ENCODE results near the gene CIC. TPM values are rescaled to one million over a fixed set of nuclear protein-coding genes. Genes with fewer than 3 reads are reported as not detected.
A peak's percentile ranks its signal among the peaks of the same experiment; 100 is the strongest.

Gene CIC
- total RNA-seq, 2 donors from 2014 or later: 47.8 to 54.6 TPM

GRCh38 chr19:42293948-42294347, 24.9 kb downstream of the CIC start:
- no peak overlapping the region for H3K4me3 ChIP-seq
- intact Hi-C loops (cut with DNase I): no loop called here
- no peak overlapping the region for H3K9ac ChIP-seq (ENCODE audit: low read depth in 2 of 2, low read length in 2 of 2)
- H3K27me3 ChIP-seq: no peaks in the 10 kb centered on the region
- no peaks in the 10 kb centered on the region for H3K4me1 ChIP-seq
- peaks cover 14% of the 10 kb centered on the region for H3K36me3 ChIP-seq
- DNase-seq: no peak
- no peaks in the 10 kb centered on the region for H3K9me3 ChIP-seq
- no peak overlapping the region for H3K27ac ChIP-seq
- TF ChIP-seq, protein P1, sequence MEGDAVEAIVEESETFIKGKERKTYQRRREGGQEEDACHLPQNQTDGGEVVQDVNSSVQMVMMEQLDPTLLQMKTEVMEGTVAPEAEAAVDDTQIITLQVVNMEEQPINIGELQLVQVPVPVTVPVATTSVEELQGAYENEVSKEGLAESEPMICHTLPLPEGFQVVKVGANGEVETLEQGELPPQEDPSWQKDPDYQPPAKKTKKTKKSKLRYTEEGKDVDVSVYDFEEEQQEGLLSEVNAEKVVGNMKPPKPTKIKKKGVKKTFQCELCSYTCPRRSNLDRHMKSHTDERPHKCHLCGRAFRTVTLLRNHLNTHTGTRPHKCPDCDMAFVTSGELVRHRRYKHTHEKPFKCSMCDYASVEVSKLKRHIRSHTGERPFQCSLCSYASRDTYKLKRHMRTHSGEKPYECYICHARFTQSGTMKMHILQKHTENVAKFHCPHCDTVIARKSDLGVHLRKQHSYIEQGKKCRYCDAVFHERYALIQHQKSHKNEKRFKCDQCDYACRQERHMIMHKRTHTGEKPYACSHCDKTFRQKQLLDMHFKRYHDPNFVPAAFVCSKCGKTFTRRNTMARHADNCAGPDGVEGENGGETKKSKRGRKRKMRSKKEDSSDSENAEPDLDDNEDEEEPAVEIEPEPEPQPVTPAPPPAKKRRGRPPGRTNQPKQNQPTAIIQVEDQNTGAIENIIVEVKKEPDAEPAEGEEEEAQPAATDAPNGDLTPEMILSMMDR (IDR thresholded peaks at IDR 0.05): no peak

GRCh38 chr19:42294471-42295137, 25.6 kb downstream of the CIC start:
- H3K4me3 ChIP-seq: no peak overlapping the region
- no peak for DNase-seq
- no peaks in the 10 kb centered on the region for H3K4me1 ChIP-seq
- intact Hi-C loops (cut with DNase I): loop anchor here (5.0 kb wide), 1 partner anchor 47 kb away; no protein-coding TSS in a partner anchor
- H3K36me3 ChIP-seq: peaks cover 10% of the 10 kb centered on the region
- H3K27me3 ChIP-seq: no peaks in the 10 kb centered on the region
- no peak overlapping the region for H3K27ac ChIP-seq
- TF ChIP-seq, protein P1 (IDR thresholded peaks at IDR 0.05): no peak
- H3K9ac ChIP-seq (ENCODE audit: low read depth in 2 of 2, low read length in 2 of 2): no peak overlapping the region
- H3K9me3 ChIP-seq: no peaks in the 10 kb centered on the region

GRCh38 chr19:42295342-42295741, 26.3 kb downstream of the CIC start:
- TF ChIP-seq, protein P1 (IDR thresholded peaks at IDR 0.05): no peak
- DNase-seq: no peak
- no peaks in the 10 kb centered on the region for H3K27me3 ChIP-seq
- H3K4me3 ChIP-seq: no peak overlapping the region
- H3K27ac ChIP-seq: no peak overlapping the region
- no peak overlapping the region for H3K9ac ChIP-seq (ENCODE audit: low read depth in 2 of 2, low read length in 2 of 2)
- H3K4me1 ChIP-seq: no peaks in the 10 kb centered on the region
- no peaks in the 10 kb centered on the region for H3K9me3 ChIP-seq
- intact Hi-C loops (cut with DNase I): loop anchor here (5.0 kb wide), 1 partner anchor 48 kb away; no protein-coding TSS in a partner anchor
- H3K36me3 ChIP-seq: peaks cover 4% of the 10 kb centered on the region

DNA sequence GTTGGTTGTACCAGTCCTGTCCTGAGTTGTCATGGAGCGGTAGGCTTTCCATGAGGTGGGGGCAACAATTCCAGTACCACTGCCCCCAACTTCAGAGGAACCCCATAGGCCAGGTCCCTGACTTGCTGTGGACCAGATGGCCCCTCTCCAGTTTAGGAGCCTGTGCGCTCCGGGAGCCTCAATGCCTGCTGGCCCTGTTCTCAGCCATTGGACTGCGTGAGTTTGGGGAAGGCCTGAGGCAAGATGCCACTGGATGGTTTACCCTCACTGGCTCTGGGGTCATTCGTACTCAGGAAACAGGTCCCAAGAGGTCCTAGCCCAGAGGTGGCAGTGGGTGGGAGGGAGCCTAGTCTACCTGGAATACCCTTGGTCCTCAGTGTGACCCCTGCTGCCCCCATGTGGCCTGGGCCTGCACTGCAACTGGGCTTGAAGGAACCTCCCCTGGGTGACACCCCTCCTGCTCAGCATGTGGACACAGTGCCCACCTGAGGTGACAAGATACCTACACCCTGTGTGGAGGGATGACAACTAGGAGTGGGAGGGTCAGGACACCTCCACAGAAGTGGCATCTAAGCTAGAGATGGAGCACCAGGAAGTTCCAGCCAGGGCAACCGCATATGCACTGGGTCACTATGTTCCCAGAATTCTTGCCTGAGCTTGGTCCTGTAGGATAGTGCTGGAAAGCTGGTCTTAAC, 26.9 kb downstream of the CIC start:
- no peak overlapping the region for H3K27ac ChIP-seq
- no peaks in the 10 kb centered on the region for H3K4me1 ChIP-seq
- H3K9me3 ChIP-seq: no peaks in the 10 kb centered on the region
- intact Hi-C loops (cut with DNase I): loop anchor here (5.0 kb wide), 1 partner anchor 49 kb away; no protein-coding TSS in a partner anchor
- no peaks in the 10 kb centered on the region for H3K36me3 ChIP-seq
- TF ChIP-seq, protein P1 (IDR thresholded peaks at IDR 0.05): peak; percentile 94
- peak overlapping the region in 1 of 2 donors; percentile 14 for H3K9ac ChIP-seq (ENCODE audit: low read depth in 2 of 2, low read length in 2 of 2)
- no peaks in the 10 kb centered on the region for H3K27me3 ChIP-seq
- peak; percentile 93 for DNase-seq
- no peak overlapping the region for H3K4me3 ChIP-seq

GRCh38 chr19:42297039-42297438, 28.0 kb downstream of the CIC start:
- intact Hi-C loops (cut with DNase I): loop anchor here (5.0 kb wide), 1 partner anchor 50 kb away; no protein-coding TSS in a partner anchor
- H3K9ac ChIP-seq (ENCODE audit: low read depth in 2 of 2, low read length in 2 of 2): no peak overlapping the region
- no peaks in the 10 kb centered on the region for H3K9me3 ChIP-seq
- H3K4me1 ChIP-seq: peaks cover 4% of the 10 kb centered on the region
- TF ChIP-seq, protein P1 (IDR thresholded peaks at IDR 0.05): no peak
- no peak for DNase-seq
- no peaks in the 10 kb centered on the region for H3K27me3 ChIP-seq
- H3K4me3 ChIP-seq: no peak overlapping the region
- H3K36me3 ChIP-seq: no peaks in the 10 kb centered on the region
- H3K27ac ChIP-seq: no peak overlapping the region
